GM10248 (cell line): ENCODE data around the gene TSSC4.

Experiments used
- CTCF ChIA-PET: fragments of 300-600 bp; sonication (Branson Sonifier 250); formaldehyde crosslinking; extraction: SDS; loops from one replicate; lab custom pipeline; 2021; ENCODE audit warnings: antibody characterized with exemption; lab: Yijun Ruan, JAX
- POLR2A ChIA-PET: fragments of 350-650 bp; sonication (Branson Sonifier 250); formaldehyde crosslinking; extraction: SDS; loops from one replicate; lab custom pipeline; 2020; ENCODE audit warnings: antibody characterized with exemption; lab: Yijun Ruan, JAX
- DNase-seq: peaks from one replicate; pipeline ENCODE4 v3.0.0; 2012; ENCODE audit errors: extremely low spot score
- TF ChIP-seq, protein P1 (sequence below): IDR thresholded peaks from 2 replicates; pipeline ENCODE4 v1.5.1; 2012; ENCODE audit warnings: mild to moderate bottlenecking, low read depth; ENCODE audit errors: extremely low read depth, missing control alignments, control extremely low read depth

The TSSC4 gene

DNA sequence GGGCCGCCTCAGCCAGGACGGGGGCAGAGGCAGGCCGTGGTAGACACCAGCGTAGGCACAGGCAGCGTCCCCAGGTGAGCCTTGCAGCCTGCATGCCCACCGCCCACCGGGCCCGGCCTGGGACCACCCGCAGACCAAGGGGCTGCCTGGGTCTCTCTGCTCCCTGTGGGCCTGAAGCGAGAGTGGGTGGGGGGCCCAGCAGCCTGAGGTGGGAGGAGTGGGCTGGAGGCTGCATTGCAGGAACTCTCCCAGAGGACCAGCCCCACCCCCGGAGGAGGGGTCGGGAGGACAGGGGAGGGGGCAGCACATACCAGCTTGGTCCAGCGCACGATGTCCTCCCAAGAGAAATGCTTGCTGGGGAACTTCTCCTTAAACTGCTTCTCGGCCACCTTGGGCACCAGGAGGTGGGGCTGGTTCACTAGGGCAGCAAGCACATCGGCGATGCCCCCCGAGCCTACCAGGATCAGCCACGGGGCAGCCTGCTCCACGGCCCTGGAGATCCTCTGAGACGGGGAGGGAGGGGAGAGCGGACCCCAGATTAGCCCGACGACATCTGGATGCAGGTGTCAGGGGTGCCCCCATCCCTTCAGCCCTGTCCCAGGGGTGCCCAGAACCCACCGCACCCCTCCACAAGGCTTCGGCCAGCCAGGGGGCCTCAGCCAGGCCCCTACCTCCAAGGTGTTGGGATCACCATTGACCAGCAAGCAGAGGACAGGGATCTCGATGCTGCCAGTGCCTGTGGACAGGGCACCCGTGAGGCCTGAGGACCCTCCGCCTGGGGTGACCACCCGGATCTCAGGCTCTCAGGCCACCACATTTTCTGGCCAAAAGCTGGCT lies 17.5 kb downstream of the TSSC4 start:
- CTCF ChIA-PET, result interaction anchor here (0.9 to 8.5 kb wide), 7 partner anchors 18 to 225 kb away, joined by 3 to 485 read pairs (median 16); partner anchors contain the start of genes C11orf21, TSPAN32 and TSSC4
- no peak for DNase-seq
- TF ChIP-seq, protein P1, sequence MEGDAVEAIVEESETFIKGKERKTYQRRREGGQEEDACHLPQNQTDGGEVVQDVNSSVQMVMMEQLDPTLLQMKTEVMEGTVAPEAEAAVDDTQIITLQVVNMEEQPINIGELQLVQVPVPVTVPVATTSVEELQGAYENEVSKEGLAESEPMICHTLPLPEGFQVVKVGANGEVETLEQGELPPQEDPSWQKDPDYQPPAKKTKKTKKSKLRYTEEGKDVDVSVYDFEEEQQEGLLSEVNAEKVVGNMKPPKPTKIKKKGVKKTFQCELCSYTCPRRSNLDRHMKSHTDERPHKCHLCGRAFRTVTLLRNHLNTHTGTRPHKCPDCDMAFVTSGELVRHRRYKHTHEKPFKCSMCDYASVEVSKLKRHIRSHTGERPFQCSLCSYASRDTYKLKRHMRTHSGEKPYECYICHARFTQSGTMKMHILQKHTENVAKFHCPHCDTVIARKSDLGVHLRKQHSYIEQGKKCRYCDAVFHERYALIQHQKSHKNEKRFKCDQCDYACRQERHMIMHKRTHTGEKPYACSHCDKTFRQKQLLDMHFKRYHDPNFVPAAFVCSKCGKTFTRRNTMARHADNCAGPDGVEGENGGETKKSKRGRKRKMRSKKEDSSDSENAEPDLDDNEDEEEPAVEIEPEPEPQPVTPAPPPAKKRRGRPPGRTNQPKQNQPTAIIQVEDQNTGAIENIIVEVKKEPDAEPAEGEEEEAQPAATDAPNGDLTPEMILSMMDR, result no peak
- POLR2A ChIA-PET, result no interaction called here

DNA sequence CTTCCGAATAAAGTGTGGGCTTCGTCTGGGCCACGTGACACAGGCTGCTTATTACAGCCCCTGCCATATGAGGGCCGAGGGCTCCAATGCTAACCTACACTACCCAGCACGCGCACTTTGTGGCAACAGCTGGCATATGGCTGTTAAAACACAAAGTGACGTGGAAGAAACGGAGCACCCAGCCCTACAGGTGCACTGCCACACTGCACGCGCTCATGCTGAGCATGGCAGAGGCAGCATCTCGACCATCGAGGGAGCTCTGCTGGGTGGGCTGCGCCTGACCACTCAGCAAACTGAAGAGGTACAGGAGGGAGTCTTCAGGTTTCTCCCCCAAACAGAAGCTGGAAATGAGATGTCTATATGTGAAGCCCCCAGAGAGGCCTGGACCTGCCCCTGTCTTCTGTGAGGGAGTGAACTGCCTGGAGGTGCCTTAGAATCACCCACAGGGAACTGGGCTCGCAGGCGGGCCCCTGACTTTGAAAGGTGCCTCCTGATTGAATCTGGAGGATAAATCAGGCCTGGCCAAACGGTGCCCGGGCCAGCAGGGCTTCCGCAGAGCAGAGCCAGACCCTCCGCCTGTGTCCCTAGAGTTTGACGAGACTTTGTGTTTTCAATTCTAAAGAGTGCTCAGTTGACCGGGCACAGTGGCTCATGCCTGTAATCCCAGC lies 18.3 kb downstream of the TSSC4 start:
- TF ChIP-seq, protein P1, result no peak
- no peak for DNase-seq
- POLR2A ChIA-PET, result no interaction called here
- CTCF ChIA-PET, result interaction anchor here (0.7 to 9.8 kb wide), 21 partner anchors 9 to 232 kb away, joined by 3 to 485 read pairs (median 7); partner anchors contain the start of genes C11orf21, TSPAN32 and TSSC4

DNA sequence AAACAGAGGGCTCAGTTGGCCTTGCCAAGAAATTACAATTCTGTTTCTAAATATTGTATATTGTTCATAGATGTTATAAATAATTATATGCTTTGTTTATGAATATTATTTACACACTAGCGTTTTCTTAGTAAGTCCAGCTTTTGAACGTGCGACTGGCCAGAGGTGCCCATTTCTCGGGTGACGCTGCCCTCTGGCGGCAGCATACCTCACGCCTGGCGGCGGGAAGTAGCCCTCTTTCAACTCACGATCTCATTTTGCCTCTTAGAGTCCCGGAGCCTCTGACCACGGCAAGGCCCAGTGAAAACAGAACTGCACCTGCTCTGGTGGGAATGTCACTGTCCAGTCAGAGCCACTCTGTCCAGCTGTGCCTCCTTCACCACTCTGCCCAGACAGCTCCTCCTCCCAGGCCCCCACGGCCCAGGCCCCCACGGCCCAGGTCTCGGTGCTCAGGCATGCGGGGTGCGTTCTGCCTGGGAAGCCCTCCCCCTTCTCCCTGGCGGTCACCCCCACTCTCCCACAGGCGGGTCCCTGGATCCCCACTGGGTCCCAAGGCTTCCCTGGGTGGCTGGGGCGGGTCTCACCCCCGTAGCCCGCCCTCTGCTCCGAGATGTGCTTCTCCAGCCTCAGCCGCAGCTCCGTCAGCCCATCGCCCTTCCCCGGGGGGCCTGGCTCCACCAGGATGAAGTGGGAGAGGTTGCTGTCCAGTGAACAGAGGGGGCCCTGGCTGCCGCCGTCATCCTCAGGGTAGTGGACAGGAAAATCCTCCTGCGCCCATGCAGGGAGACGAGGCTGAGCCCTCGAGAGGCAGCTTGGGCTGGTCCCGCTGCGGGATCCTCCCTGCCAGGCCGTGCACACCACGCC lies 19.3 kb downstream of the TSSC4 start:
- CTCF ChIA-PET, result interaction anchor here (0.6 to 9.8 kb wide), 37 partner anchors 8 to 473 kb away, joined by 3 to 485 read pairs (median 4); partner anchors contain the start of genes C11orf21, TSPAN32 and TSSC4
- POLR2A ChIA-PET, result interaction anchor here (0.7 kb wide), 1 partner anchor 118 kb away, joined by 4 read pairs; the partner anchor contains the start of genes C11orf21 and TSPAN32
- TF ChIP-seq, protein P1, result peak; percentile 80
- DNase-seq, result peak; percentile 82

DNA sequence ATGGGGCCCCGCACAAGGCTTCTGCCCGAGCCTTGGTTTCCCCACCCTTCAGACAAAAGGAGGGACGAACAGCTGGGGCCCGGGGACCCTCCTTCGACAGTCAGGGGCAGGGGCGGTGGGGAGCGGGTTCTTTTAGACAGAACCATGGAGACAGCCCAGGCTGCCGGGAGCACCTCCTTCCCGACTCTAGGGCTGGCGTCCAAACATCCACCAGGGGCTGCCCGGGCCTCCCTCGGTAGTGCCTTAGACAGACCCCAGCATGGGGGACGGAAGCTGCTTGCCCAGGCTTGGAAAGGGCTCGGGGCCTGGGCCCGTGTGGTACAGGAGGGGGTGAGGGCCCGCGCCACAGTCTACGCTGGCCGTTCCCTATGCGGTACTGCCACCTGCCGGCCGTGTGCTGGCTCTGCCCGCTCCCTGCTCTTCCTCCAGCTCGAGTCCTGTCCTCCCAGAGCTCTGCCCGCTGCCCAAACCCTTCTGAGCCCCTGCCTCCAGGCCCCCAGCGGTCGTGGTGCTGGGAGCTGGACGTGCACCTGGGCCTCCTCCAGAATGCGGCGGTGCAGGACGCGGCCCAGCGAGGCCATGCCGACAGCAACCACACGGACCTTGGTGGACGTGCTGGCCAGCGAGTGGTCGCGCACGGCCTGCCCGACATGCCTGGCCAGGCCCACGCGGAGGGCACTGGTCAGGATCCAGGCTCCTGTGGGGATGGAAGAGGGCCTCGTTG lies 20.1 kb downstream of the TSSC4 start:
- TF ChIP-seq, protein P1, result peak; percentile 96
- CTCF ChIA-PET, result interaction anchor here (0.6 to 9.8 kb wide), 37 partner anchors 8 to 719 kb away, joined by 3 to 485 read pairs (median 4); partner anchors contain the start of genes C11orf21, TSPAN32 and TSSC4
- peak; percentile 92 for DNase-seq
- POLR2A ChIA-PET, result no interaction called here

DNA sequence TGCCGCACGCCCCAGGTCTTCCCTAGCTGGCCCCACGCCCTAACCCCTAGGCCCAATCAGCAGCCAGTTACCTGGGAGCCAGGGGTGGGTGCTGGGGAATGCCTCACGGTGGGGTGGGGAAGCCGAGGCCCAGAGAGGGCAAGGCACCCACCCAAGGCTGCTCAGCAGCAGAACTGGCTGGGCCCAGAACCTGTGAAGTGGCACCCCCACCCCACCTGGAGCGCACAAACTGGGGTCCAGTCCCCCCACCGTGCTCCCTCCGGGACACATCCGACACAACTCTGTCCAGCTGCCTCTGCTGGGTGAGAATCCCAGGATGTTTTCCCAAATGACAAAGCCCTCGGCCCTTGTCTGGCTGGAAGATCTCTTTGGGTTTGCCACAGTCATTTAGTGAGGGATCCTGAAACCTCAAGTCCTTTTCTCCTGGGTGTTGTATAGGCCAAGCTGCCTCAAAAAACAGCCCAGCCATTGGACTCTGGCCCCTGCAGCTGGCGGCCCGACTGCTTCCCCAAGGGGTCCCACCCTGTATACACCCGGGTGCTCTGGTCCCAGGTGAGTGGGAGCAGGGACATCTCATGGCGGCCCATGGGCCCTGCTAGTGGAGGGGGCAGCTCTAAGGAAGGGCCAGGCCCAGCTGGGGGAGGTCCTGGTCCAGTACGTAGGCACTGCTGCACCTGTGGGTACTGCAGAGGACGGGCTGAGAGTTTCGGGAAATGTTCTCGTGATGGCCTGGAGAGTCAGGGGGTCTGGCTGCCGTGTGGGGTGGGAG lies 20.9 kb downstream of the TSSC4 start:
- no peak for DNase-seq
- ChIA-PET POLR2A (no interaction called here), CTCF (interaction anchor here (0.6 to 9.8 kb wide), 28 partner anchors 10 to 718 kb away, joined by 3 to 485 read pairs (median 4); partner anchors contain the start of genes C11orf21, TSPAN32 and TSSC4)
- TF ChIP-seq, protein P1, result no peak
